IMR-90 (cell line): ENCODE data around the gene SSC4D. TPM values are rescaled to one million over a fixed set of nuclear protein-coding genes. Genes with fewer than 3 reads are reported as not detected.

Experiments
- ATAC-seq: fragments of 200-7000 bp; cut with Tn5 transposase; 2 replicates; pipeline ENCODE4 v1.9.1; 2020; ENCODE audit warnings: low read depth, mild to moderate bottlenecking, moderate library complexity
- BruUV-seq: library from RNA; stranded (reverse); fragments of 400-500 nt; replicated peaks from 2 replicates; lab custom pipeline; 2021; lab: Mats Ljungman, UMichigan
- CTCF ChIA-PET: fragments of 300-600 bp; formaldehyde crosslinking; extraction: SDS; loops from one replicate; lab custom pipeline; 2021; ENCODE audit warnings: antibody characterized with exemption; lab: Yijun Ruan, JAX
- POLR2A ChIA-PET: fragments of 300-600 bp; sonication (Branson Sonifier 250); formaldehyde crosslinking; loops from one replicate; lab custom pipeline; 2022; ENCODE audit warnings: antibody characterized with exemption; ENCODE audit not compliant: unreplicated experiment; lab: Charles Lee
- DNase-seq: peaks from one replicate; pipeline ENCODE4 v3.0.0; 2013
- H2AFZ ChIP-seq: replicated peaks from 2 replicates; pipeline ENCODE3; 2013; ENCODE audit warnings: low read length, mild to moderate bottlenecking; ENCODE audit not compliant: poor library complexity
- H2AK5ac ChIP-seq: 2 replicates; pipeline ENCODE4 v1.6.1; 2013; ENCODE audit warnings: low read depth, low read length, inconsistent platforms
- H2AK9ac ChIP-seq: replicated peaks from 2 replicates; pipeline ENCODE3; 2013; ENCODE audit warnings: mild to moderate bottlenecking, low read depth, low read length, moderate library complexity; ENCODE audit not compliant: poor library complexity
- H2BK120ac ChIP-seq: 2 replicates; pipeline ENCODE4 v1.6.1; 2013; ENCODE audit warnings: low read depth, low read length, inconsistent platforms
- H2BK15ac ChIP-seq: 3 replicates; pipeline ENCODE4 v1.6.1; 2013; ENCODE audit warnings: low read depth, low read length, inconsistent platforms
- H2BK20ac ChIP-seq: 2 replicates; pipeline ENCODE4 v1.6.1; 2013; ENCODE audit warnings: low read depth, mild to moderate bottlenecking, inconsistent platforms, low read length, moderate library complexity
- H2BK5ac ChIP-seq: 2 replicates; pipeline ENCODE4 v1.6.1; 2013; ENCODE audit warnings: mild to moderate bottlenecking, low read depth, low read length, inconsistent platforms; ENCODE audit not compliant: poor library complexity, severe bottlenecking
- H3K14ac ChIP-seq: replicated peaks from 2 replicates; pipeline ENCODE4 v1.6.1; 2013; ENCODE audit warnings: low read depth, low read length, inconsistent platforms
- H3K18ac ChIP-seq: 2 replicates; pipeline ENCODE4 v1.6.1; 2013; ENCODE audit warnings: low read depth, low read length, control low read depth
- H3K23ac ChIP-seq: 2 replicates; pipeline ENCODE4 v1.6.1; 2013; ENCODE audit warnings: low read depth, low read length, inconsistent platforms
- H3K27ac ChIP-seq: 2 replicates; pipeline ENCODE4 v1.5.1; 2013; ENCODE audit warnings: mild to moderate bottlenecking, control low read depth, low read length; ENCODE audit not compliant: insufficient read depth
- H3K27me3 ChIP-seq: 2 replicates; pipeline ENCODE4 v1.6.1; 2013; ENCODE audit warnings: low read length; ENCODE audit not compliant: control insufficient read depth, insufficient read depth
- H3K36me3 ChIP-seq: 2 replicates; pipeline ENCODE4 v1.6.1; 2013; ENCODE audit warnings: low read length, mixed read lengths; ENCODE audit not compliant: control insufficient read depth, insufficient read depth
- H3K4ac ChIP-seq: 2 replicates; pipeline ENCODE4 v1.6.1; 2013; ENCODE audit warnings: low read depth, low read length, inconsistent platforms
- H3K4me1 ChIP-seq: 2 replicates; pipeline ENCODE4 v1.6.1; 2013; ENCODE audit warnings: low read length, mixed read lengths; ENCODE audit not compliant: control insufficient read depth, insufficient read depth
- H3K4me2 ChIP-seq: 2 replicates; pipeline ENCODE4 v1.6.1; 2013; ENCODE audit warnings: low read depth, mild to moderate bottlenecking, control low read depth, low read length, moderate library complexity
- H3K4me3 ChIP-seq: 2 replicates; pipeline ENCODE4 v1.5.1; 2013; ENCODE audit warnings: low read depth, mild to moderate bottlenecking, control low read depth, low read length, moderate library complexity; ENCODE audit not compliant: insufficient read depth
- H3K56ac ChIP-seq: 2 replicates; pipeline ENCODE4 v1.6.1; 2013; ENCODE audit warnings: low read length, inconsistent platforms; ENCODE audit not compliant: insufficient read depth; ENCODE audit errors: extremely low read depth
- H3K79me1 ChIP-seq, 2 experiments: 2 replicates each; pipeline ENCODE4 v1.6.1; 2013; ENCODE audit warnings: low read length in 2 of 2, inconsistent platforms in 1 of 2, low read depth in 1 of 2
- H3K9ac ChIP-seq: 2 replicates; pipeline ENCODE4 v1.6.1; 2013; ENCODE audit warnings: low read depth, low read length, control low read depth
- H3K9me1 ChIP-seq: 2 replicates; pipeline ENCODE4 v1.6.1; 2013; ENCODE audit warnings: low read length, inconsistent platforms; ENCODE audit not compliant: insufficient read depth
- H3K9me3 ChIP-seq: 2 replicates; pipeline ENCODE4 v1.6.1; 2013; ENCODE audit warnings: low read length; ENCODE audit not compliant: control insufficient read depth, insufficient read depth
- H4K20me1 ChIP-seq: 2 replicates; pipeline ENCODE4 v1.6.1; 2013; ENCODE audit warnings: low read length, inconsistent platforms; ENCODE audit not compliant: insufficient read depth
- H4K5ac ChIP-seq: 2 replicates; pipeline ENCODE4 v1.6.1; 2013; ENCODE audit warnings: mild to moderate bottlenecking, low read depth, low read length, control low read depth
- H4K8ac ChIP-seq, 2 experiments: 2 replicates each; pipeline ENCODE4 v1.6.1; 2013; ENCODE audit warnings: low read depth in 2 of 2, low read length in 2 of 2, control low read depth in 1 of 2, inconsistent platforms in 1 of 2
- H4K91ac ChIP-seq: 2 replicates; pipeline ENCODE4 v1.6.1; 2013; ENCODE audit warnings: low read depth, low read length, inconsistent platforms; ENCODE audit not compliant: insufficient read depth
- CEBPB ChIP-seq: IDR thresholded peaks from 2 replicates; pipeline ENCODE4 v1.6.1; 2012; ENCODE audit warnings: low read depth, low read length, improper control_type of control experiment
- FOS ChIP-seq: fragments of 150-350 bp; IDR thresholded peaks from 2 replicates; pipeline ENCODE4 v1.6.1; 2016; ENCODE audit warnings: low read depth, low read length
- MAZ ChIP-seq: IDR thresholded peaks from 2 replicates; pipeline ENCODE4 v1.6.1; 2012; ENCODE audit warnings: low read depth, mild to moderate bottlenecking, low read length, improper control_type of control experiment, moderate library complexity, borderline replicate concordance
- POLR2A ChIP-seq: IDR thresholded peaks from 2 replicates; pipeline ENCODE4 v1.6.1; 2012; ENCODE audit warnings: mild to moderate bottlenecking, low read depth, low read length
- RAD21 ChIP-seq: IDR thresholded peaks from 2 replicates; pipeline ENCODE4 v1.6.1; 2012; ENCODE audit warnings: low read length, improper control_type of control experiment
- WGBS, 2 experiments: methylation state at CpG; one replicate each; pipeline versions ENCODE4 v1.1.5 to v1.1.7; 2013; ENCODE audit warnings: missing lambda C conversion rate in 2 of 2; ENCODE audit not compliant: insufficient read length in 1 of 2; ENCODE audit errors: extremely low coverage in 2 of 2; 5-methylcytosine and 5-hydroxymethylcytosine counted together
- dilution Hi-C: fragments of 300-500 bp; cut with HindIII; formaldehyde crosslinking; loops from one replicate; pipeline ENCODE4 v1.14.3; 2018; ENCODE audit warnings: low sequenced_read_pairs; ENCODE audit not compliant: unreplicated experiment
- in situ Hi-C: fragments of 300-500 bp; cut with MboI; formaldehyde crosslinking; loops from 3 replicates; pipeline ENCODE4 v1.14.3; 2019; ENCODE audit warnings: low sequenced_read_pairs, inconsistent platforms, mixed read lengths
- intact Hi-C: fragments of 100-400 bp; cut with micrococcal nuclease; formaldehyde crosslinking; loops from 2 replicates; pipeline ENCODE4 v1.10.0; 2022
- polyA plus RNA-seq, 3 experiments: library from polyadenylated mRNA; depleted of rRNA; stranded (reverse); fragments of >200 nt; gene quantifications; 2 replicates each; pipeline ENCODE4 v1.2.3, GENCODE V29; 2012; ENCODE audit warnings: low replicate concordance in 1 of 3
- total RNA-seq: library from RNA; depleted of rRNA; stranded (reverse); fragments of >200 nt; gene quantifications from 2 replicates; pipeline ENCODE4 v1.2.3, GENCODE V29; 2012
- TF ChIP-seq, protein P1 (sequence below): fragments of 150-350 bp; IDR thresholded peaks from 2 replicates; pipeline ENCODE4 v1.6.1; 2017; ENCODE audit warnings: mild to moderate bottlenecking, antibody characterized with exemption, low read length, low read depth

The SSC4D gene
- total and polyA plus RNA-seq, 2 of the 4 experiments (the other 2 are of a cell fraction): 0.36 to 0.70 TPM

- DNase-seq (no peak), ATAC-seq (no peak)
- ChIA-PET CTCF (interaction anchor here (0.6 kb wide), 2 partner anchors 15 to 570 kb away, joined by 3 to 4 read pairs; no protein-coding TSS in a partner anchor), POLR2A (no interaction called here)
- H4K5ac ChIP-seq: no peak overlapping the region
- no peak overlapping the region for H3K4me2 ChIP-seq
- no TSS peak for BruUV-seq
- no peak overlapping the region for H2BK120ac ChIP-seq
- H3K36me3 ChIP-seq: peaks cover 62% of the 10 kb centered on the region
- peaks cover 98% of the 10 kb centered on the region for H4K20me1 ChIP-seq
- dilution Hi-C loops (no loop called here), in situ Hi-C loops (no loop called here), intact Hi-C loops (no loop called here)
- no peak overlapping the region for H3K56ac ChIP-seq
- no peak overlapping the region for H2AFZ ChIP-seq
- no peak overlapping the region for H3K4me3 ChIP-seq
- H3K4me1 ChIP-seq: peaks cover 11% of the 10 kb centered on the region
- H2AK5ac ChIP-seq: no peak overlapping the region
- no peak for TF ChIP-seq POLR2A
- TF ChIP-seq RAD21: no peak
- TF ChIP-seq CEBPB: no peak
- TF ChIP-seq FOS: no peak
- TF ChIP-seq, protein P1, sequence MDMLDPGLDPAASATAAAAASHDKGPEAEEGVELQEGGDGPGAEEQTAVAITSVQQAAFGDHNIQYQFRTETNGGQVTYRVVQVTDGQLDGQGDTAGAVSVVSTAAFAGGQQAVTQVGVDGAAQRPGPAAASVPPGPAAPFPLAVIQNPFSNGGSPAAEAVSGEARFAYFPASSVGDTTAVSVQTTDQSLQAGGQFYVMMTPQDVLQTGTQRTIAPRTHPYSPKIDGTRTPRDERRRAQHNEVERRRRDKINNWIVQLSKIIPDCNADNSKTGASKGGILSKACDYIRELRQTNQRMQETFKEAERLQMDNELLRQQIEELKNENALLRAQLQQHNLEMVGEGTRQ: no peak
- TF ChIP-seq MAZ: no peak
- no peak overlapping the region for H2BK15ac ChIP-seq
- no peak overlapping the region for H3K14ac ChIP-seq
- H4K8ac ChIP-seq: no peak overlapping the region
- H3K9me3 ChIP-seq: no peaks in the 10 kb centered on the region
- H3K79me1 ChIP-seq: peaks cover 15 to 73% of the 10 kb centered on the region in 2 experiments
- no peak overlapping the region for H2AK9ac ChIP-seq
- no peak overlapping the region for H3K23ac ChIP-seq
- H3K27ac ChIP-seq: no peak overlapping the region
- WGBS, 2 experiments: no CpG with 5 or more reads among the region's 5 CpGs
- no peak overlapping the region for H3K9ac ChIP-seq
- H2BK20ac ChIP-seq: no peak overlapping the region
- no peak overlapping the region for H4K91ac ChIP-seq
- no peak overlapping the region for H3K4ac ChIP-seq
- H2BK5ac ChIP-seq: no peak overlapping the region
- no peak overlapping the region for H3K18ac ChIP-seq
- no peaks in the 10 kb centered on the region for H3K27me3 ChIP-seq
- peaks cover 32% of the 10 kb centered on the region for H3K9me1 ChIP-seq
Observed at GRCh38 chr7:76347710-76348109, 61.8 kb downstream of the SSC4D start.
